GM12891 (cell line): ENCODE data around the gene CSF1R.

Experiments
- POLR2A ChIP-seq: IDR thresholded peaks from 2 replicates; pipeline ENCODE4 v1.6.1; 2011; ENCODE audit warnings: low read depth, low read length, control low read depth
- POLR2AphosphoS5 ChIP-seq: IDR thresholded peaks from 2 replicates; pipeline ENCODE4 v1.6.1; 2011; ENCODE audit warnings: low read depth, low read length, control low read depth

- TF ChIP-seq POLR2A (no peak), POLR2AphosphoS5 (no peak)
Observed at GRCh38 chr5:150024346-150024984, 61.9 kb downstream of the CSF1R start.
